BLaER1 (cell line): ENCODE results near the gene GOLT1A.

ENCODE experiments used
- H3K27ac ChIP-seq: shearing (Covaris generic); formaldehyde crosslinking; 2 replicates; pipeline ENCODE4 v1.8.1; 2022
- H3K27me3 ChIP-seq: shearing (Covaris generic); formaldehyde crosslinking; 2 replicates; pipeline ENCODE4 v1.8.1; 2022
- H3K36me3 ChIP-seq: shearing (Covaris generic); formaldehyde crosslinking; 2 replicates; pipeline ENCODE4 v1.8.1; 2022
- H3K4me1 ChIP-seq: shearing (Covaris generic); formaldehyde crosslinking; 2 replicates; pipeline ENCODE4 v1.8.1; 2022
- H3K4me2 ChIP-seq: shearing (Covaris generic); formaldehyde crosslinking; 2 replicates; pipeline ENCODE4 v1.8.1; 2022
- H3K4me3 ChIP-seq: shearing (Covaris generic); formaldehyde crosslinking; 2 replicates; pipeline ENCODE4 v1.8.1; 2022
- H3K9ac ChIP-seq: shearing (Covaris generic); formaldehyde crosslinking; 2 replicates; pipeline ENCODE4 v1.8.1; 2022
- H3K9me3 ChIP-seq: shearing (Covaris generic); formaldehyde crosslinking; 2 replicates; pipeline ENCODE4 v1.8.1; 2022
- H4K20me1 ChIP-seq: shearing (Covaris generic); formaldehyde crosslinking; 2 replicates; pipeline ENCODE4 v1.8.1; 2022
- Cebpa-rat ChIP-seq: shearing (Covaris generic); IDR thresholded peaks from 2 replicates; pipeline ENCODE4 v1.8.1; 2022

The GOLT1A gene

GRCh38 chr1:204151552-204152309 is 62.1 kb downstream of the GOLT1A start, which contains the start of gene ETNK2:
Gene ETNK2 (minus strand): TSS chr1:204152044. CDS start chr1:204151852, 192 bp downstream.
- peak within 1 kb of the TSS; percentile 78 for H3K9ac ChIP-seq
- H3K4me1 ChIP-seq: peaks cover 19% of the 10 kb centered on the region
- H3K36me3 ChIP-seq: no peaks in the 10 kb centered on the region
- H3K27me3 ChIP-seq: no peaks in the 10 kb centered on the region
- H4K20me1 ChIP-seq: no peaks in the 10 kb centered on the region
- H3K4me3 ChIP-seq: peak within 1 kb of the TSS; percentile 84
- H3K27ac ChIP-seq: peak within 1 kb of the TSS; percentile 53; the same call in 1 of the 2 replicates
- no peaks in the 10 kb centered on the region for H3K9me3 ChIP-seq
- peak within 1 kb of the TSS; percentile 93 for H3K4me2 ChIP-seq
- peak; percentile 67; the same call in 1 of the 2 replicates for TF ChIP-seq Cebpa-rat

- Histone ChIP-seq H3K27me3 (no peaks in the 10 kb centered on the region), H3K9ac (peak overlapping the region; percentile 78), H3K27ac (no peak overlapping the region), H3K9me3 (no peaks in the 10 kb centered on the region), H4K20me1 (no peaks in the 10 kb centered on the region), H3K4me2 (peak overlapping the region; percentile 93), H3K4me3 (peak overlapping the region; percentile 84), H3K36me3 (peaks cover 3% of the 10 kb centered on the region; the same call in 1 of the 2 replicates), H3K4me1 (peaks cover 19% of the 10 kb centered on the region)
- TF ChIP-seq Cebpa-rat: no peak
These were observed 62.9 kb downstream of the GOLT1A start for GRCh38 chr1:204150702-204151551.

GRCh38 chr1:204149635-204150565 is 63.9 kb downstream of the GOLT1A start:
- no peak overlapping the region for H3K4me3 ChIP-seq
- TF ChIP-seq Cebpa-rat: no peak
- peaks cover 19% of the 10 kb centered on the region for H3K4me1 ChIP-seq
- no peaks in the 10 kb centered on the region for H3K27me3 ChIP-seq
- no peak overlapping the region for H3K4me2 ChIP-seq
- no peak overlapping the region for H3K27ac ChIP-seq
- H3K9me3 ChIP-seq: no peaks in the 10 kb centered on the region
- H4K20me1 ChIP-seq: no peaks in the 10 kb centered on the region
- no peak overlapping the region for H3K9ac ChIP-seq
- H3K36me3 ChIP-seq: peaks cover 12% of the 10 kb centered on the region; the same call in 1 of the 2 replicates

DNA sequence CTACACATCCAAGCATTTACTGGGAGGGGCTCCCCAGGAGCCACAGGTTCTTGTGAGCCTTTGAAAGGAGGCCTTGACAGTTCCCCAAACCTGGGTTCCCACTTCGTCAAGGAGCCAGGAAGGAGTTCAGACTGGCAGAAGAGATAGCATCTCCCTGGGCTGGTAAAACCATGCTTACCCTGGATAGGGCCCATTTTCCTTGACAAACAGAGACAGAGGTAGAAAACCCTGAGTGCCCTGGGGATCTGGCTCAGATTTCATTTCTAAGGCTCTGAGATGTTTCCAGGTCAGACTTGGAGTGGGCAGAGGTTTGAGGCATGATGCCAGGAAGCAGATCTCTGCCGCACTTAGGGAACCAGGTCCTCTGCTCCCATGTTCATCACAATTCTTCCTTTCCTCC is 64.7 kb downstream of the GOLT1A start:
- TF ChIP-seq Cebpa-rat: no peak
- Histone ChIP-seq H3K36me3 (peaks cover 12% of the 10 kb centered on the region; the same call in 1 of the 2 replicates), H4K20me1 (no peaks in the 10 kb centered on the region), H3K9me3 (no peaks in the 10 kb centered on the region), H3K4me3 (no peak overlapping the region), H3K27ac (no peak overlapping the region), H3K4me1 (peaks cover 19% of the 10 kb centered on the region), H3K27me3 (no peaks in the 10 kb centered on the region), H3K9ac (no peak overlapping the region), H3K4me2 (no peak overlapping the region)
